ENCODE data around the gene CEP170B.

DNA sequence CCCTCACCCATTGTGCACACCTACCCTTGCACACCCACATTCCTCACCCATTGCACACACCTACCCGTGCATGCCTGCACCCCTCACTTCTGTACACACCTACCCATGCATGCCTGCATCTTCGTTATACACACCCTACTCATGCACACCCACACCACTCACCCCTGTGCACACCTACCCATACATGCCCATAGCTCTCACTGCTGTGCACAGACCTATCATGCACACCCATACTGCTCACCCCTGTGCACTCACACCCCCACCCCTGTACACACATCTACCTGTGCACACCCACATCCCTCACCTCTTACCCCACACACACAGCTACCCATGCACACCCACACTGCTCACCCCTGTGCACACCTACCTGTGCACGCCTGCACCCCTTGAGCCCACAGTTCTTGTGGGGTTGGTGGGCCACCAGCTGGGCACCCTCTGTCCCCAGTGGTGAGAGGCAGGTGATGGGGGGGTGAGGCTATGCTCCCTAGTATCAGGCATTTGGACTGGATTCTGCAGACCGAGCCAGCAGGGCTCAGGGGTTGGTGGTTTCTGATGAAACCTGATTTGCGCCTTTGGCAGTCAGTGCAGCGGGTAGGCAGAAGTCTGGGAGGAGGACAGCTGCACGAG is 15.6 kb downstream of the CEP170B start:
- TF ChIP-seq, protein P1, sequence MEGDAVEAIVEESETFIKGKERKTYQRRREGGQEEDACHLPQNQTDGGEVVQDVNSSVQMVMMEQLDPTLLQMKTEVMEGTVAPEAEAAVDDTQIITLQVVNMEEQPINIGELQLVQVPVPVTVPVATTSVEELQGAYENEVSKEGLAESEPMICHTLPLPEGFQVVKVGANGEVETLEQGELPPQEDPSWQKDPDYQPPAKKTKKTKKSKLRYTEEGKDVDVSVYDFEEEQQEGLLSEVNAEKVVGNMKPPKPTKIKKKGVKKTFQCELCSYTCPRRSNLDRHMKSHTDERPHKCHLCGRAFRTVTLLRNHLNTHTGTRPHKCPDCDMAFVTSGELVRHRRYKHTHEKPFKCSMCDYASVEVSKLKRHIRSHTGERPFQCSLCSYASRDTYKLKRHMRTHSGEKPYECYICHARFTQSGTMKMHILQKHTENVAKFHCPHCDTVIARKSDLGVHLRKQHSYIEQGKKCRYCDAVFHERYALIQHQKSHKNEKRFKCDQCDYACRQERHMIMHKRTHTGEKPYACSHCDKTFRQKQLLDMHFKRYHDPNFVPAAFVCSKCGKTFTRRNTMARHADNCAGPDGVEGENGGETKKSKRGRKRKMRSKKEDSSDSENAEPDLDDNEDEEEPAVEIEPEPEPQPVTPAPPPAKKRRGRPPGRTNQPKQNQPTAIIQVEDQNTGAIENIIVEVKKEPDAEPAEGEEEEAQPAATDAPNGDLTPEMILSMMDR (IDR thresholded peaks at IDR 0.05; ENCODE audit: insufficient read depth, low read depth, low read length) = no peak
- no peak for TF ChIP-seq EZH2 (IDR thresholded peaks at IDR 0.05; ENCODE audit: insufficient read depth, low read length)

Data from astrocyte (in vitro differentiated cells and primary cell).